SU-DHL-6 (cell line): ENCODE measurements around the gene ALG11.

Source experiments
- EZH2phosphoT487 ChIP-seq: fragments of 200-600 bp; sonication (generic), shearing (Covaris generic); conservative IDR thresholded peaks from 2 replicates; pipeline ENCODE4 v1.6.1; 2018; ENCODE audit warnings: mild to moderate bottlenecking, antibody characterized with exemption, low read length, moderate library complexity, mixed read lengths
- TF ChIP-seq, protein P1 (sequence below): fragments of 200-600 bp; sonication (generic); IDR thresholded peaks from one replicate; pipeline ENCODE4 v1.5.1; 2017; ENCODE audit warnings: antibody characterized with exemption, mild to moderate bottlenecking, low read length, moderate library complexity; ENCODE audit not compliant: insufficient read depth, poor library complexity, severe bottlenecking

GRCh38 chr13:51970349-51970748 is 41.8 kb upstream of the ALG11 start:
- TF ChIP-seq, protein P1, sequence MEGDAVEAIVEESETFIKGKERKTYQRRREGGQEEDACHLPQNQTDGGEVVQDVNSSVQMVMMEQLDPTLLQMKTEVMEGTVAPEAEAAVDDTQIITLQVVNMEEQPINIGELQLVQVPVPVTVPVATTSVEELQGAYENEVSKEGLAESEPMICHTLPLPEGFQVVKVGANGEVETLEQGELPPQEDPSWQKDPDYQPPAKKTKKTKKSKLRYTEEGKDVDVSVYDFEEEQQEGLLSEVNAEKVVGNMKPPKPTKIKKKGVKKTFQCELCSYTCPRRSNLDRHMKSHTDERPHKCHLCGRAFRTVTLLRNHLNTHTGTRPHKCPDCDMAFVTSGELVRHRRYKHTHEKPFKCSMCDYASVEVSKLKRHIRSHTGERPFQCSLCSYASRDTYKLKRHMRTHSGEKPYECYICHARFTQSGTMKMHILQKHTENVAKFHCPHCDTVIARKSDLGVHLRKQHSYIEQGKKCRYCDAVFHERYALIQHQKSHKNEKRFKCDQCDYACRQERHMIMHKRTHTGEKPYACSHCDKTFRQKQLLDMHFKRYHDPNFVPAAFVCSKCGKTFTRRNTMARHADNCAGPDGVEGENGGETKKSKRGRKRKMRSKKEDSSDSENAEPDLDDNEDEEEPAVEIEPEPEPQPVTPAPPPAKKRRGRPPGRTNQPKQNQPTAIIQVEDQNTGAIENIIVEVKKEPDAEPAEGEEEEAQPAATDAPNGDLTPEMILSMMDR: no peak
- TF ChIP-seq EZH2phosphoT487: no peak
